ENCODE measurements around the gene FXYD7. TPM values are rescaled to one million over a fixed set of nuclear protein-coding genes. Genes with fewer than 3 reads are reported as not detected.
A peak's percentile ranks its signal among the peaks of the same experiment; 100 is the strongest.

The FXYD7 gene
- total RNA-seq, 2 experiments from 2014 or later = 4.5 to 5.0 TPM

- Mint-ChIP-seq H3K27ac (no peak overlapping the region), H3K4me3 (no peak overlapping the region), H3K36me3 (ENCODE audit: low read depth) (no peaks in the 10 kb centered on the region), H3K27me3 (peaks cover 5% of the 10 kb centered on the region), H3K4me1 (peaks cover 5% of the 10 kb centered on the region), H3K9me3 (no peaks in the 10 kb centered on the region)
- CTCF ChIA-PET = interaction anchor here (0.5 to 2.4 kb wide), 3 partner anchors 9 to 100 kb away, joined by 3 to 6 read pairs (median 6); no protein-coding TSS in a partner anchor
- POLR2A ChIA-PET = no interaction called here
- no peak for DNase-seq
These were observed 26.8 kb upstream of the FXYD7 start for GRCh38 chr19:35116072-35116801.

GRCh38 chr19:35117116-35117515, 25.9 kb upstream of the FXYD7 start:
- H3K36me3 Mint-ChIP-seq (ENCODE audit: low read depth) = no peaks in the 10 kb centered on the region
- ChIA-PET CTCF (interaction anchor here (0.5 to 1.5 kb wide), 4 partner anchors 50 to 101 kb away, joined by 3 to 6 read pairs (median 5); no protein-coding TSS in a partner anchor), POLR2A (no interaction called here)
- peaks cover 5% of the 10 kb centered on the region for H3K27me3 Mint-ChIP-seq
- no peaks in the 10 kb centered on the region for H3K9me3 Mint-ChIP-seq
- no peak for DNase-seq
- H3K27ac Mint-ChIP-seq = no peak overlapping the region
- peaks cover 8% of the 10 kb centered on the region for H3K4me1 Mint-ChIP-seq
- H3K4me3 Mint-ChIP-seq = no peak overlapping the region

- CTCF ChIA-PET = interaction anchor here (0.6 to 1.5 kb wide), 3 partner anchors 21 to 73 kb away, joined by 3 to 5 read pairs (median 5); no protein-coding TSS in a partner anchor
- peaks cover 5% of the 10 kb centered on the region for H3K27me3 Mint-ChIP-seq
- no peaks in the 10 kb centered on the region for H3K9me3 Mint-ChIP-seq
- H3K4me3 Mint-ChIP-seq = no peak overlapping the region
- H3K4me1 Mint-ChIP-seq = peaks cover 8% of the 10 kb centered on the region
- H3K27ac Mint-ChIP-seq = no peak overlapping the region
- DNase-seq = no peak
- H3K36me3 Mint-ChIP-seq (ENCODE audit: low read depth) = no peaks in the 10 kb centered on the region
- POLR2A ChIA-PET = no interaction called here
These were observed 25.3 kb upstream of the FXYD7 start for GRCh38 chr19:35117799-35118198.

DNA sequence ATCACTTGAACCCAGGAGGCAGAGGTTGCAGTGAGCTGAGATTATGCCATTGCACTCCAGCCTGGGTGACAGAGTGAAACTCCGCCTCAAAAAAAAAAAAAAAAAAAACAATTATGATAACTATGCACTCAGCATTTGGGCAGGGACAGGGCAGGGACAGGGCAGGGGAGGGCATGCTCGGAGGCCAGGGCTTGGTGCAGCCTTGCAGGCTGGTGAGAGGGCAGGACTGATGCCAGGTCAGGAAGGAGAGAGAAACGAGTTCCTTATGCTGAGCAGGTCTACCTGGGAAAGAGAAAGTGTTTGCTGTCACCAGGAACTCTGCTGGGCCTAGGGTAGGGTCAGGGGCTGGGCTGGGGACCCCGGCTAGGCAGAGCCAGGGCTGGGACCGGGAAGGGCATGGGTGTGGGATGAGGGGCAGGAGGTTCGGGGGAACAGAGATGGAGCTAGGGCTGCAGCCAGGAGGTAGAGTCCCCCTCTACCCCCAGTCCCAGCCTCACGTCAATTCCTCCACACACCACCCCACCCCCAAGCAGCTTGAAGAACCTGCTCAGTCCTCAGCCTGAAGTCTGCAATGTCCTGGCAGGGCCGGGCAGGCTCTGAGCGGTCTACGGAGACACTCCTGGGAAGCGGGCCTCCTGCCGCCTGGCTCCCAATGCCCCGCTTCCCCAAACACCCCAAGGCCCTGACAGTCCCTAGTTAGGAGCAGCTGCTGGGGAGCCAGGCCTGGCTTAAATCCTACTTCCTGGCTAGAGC, 24.6 kb upstream of the FXYD7 start:
- CTCF ChIA-PET = interaction anchor here (0.6 to 1.8 kb wide), 4 partner anchors 17 to 105 kb away, joined by 3 to 8 read pairs (median 4); partner anchors contain the start of gene LGI4
- no peaks in the 10 kb centered on the region for H3K36me3 Mint-ChIP-seq (ENCODE audit: low read depth)
- no peak for DNase-seq
- H3K9me3 Mint-ChIP-seq = no peaks in the 10 kb centered on the region
- H3K4me3 Mint-ChIP-seq = no peak overlapping the region
- H3K27me3 Mint-ChIP-seq = peaks cover 5% of the 10 kb centered on the region
- no peak overlapping the region for H3K27ac Mint-ChIP-seq
- POLR2A ChIA-PET = no interaction called here
- H3K4me1 Mint-ChIP-seq = peaks cover 8% of the 10 kb centered on the region

DNA sequence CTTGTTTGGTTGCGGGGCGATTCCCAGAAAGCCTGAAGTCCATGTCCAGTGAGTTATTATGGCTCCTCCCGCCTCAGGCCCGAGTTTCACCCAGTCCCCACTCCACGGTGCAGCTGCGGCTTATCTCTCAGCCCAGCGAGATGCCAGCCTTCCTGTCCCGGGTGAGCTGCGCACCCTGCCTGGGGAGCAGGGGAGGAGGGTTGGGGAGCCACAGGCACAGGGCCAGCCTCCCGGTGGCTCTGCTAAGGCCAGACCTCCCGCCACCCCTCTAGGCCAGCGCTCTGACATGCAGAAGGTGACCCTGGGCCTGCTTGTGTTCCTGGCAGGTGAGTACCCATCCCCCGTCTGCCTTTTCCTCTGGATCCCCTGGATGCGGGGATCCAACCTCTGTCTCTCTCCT, 24.0 kb upstream of the FXYD7 start:
- Mint-ChIP-seq H3K36me3 (ENCODE audit: low read depth) (no peaks in the 10 kb centered on the region), H3K9me3 (no peaks in the 10 kb centered on the region), H3K4me3 (no peak overlapping the region), H3K4me1 (peaks cover 11% of the 10 kb centered on the region), H3K27ac (no peak overlapping the region), H3K27me3 (peaks cover 5% of the 10 kb centered on the region)
- ChIA-PET CTCF (interaction anchor here (0.7 to 1.8 kb wide), 2 partner anchors 17 to 104 kb away, joined by 3 to 8 read pairs; partner anchors contain the start of gene LGI4), POLR2A (no interaction called here)
- no peak for DNase-seq

- CTCF ChIA-PET = interaction anchor here (1.8 kb wide), 1 partner anchor 16 kb away, joined by 8 read pairs; the partner anchor contains the start of gene LGI4
- no peak overlapping the region for H3K27ac Mint-ChIP-seq
- POLR2A ChIA-PET = no interaction called here
These were observed 23.4 kb upstream of the FXYD7 start for GRCh38 chr19:35119578-35120155.

DNA sequence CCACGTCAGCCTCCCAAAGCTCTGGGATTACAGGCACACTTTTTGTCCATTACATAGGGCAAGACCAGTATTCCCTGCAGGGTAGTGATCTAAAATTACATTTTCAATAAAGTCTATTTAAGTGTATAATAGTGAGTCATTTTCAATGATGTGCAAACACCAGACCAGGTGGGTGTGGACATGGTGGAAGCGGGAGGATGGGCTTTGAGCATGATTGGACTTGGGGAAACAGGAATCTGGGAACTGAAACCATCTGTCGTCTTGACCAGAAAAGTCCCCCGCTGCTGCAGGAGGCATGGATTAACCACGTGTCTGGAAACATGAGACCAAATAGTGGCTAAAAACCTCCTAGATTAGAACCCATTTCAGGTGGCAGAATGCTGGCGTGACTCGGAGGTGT, 22.6 kb upstream of the FXYD7 start:
- Mint-ChIP-seq H3K9me3 (no peaks in the 10 kb centered on the region), H3K27me3 (peaks cover 5% of the 10 kb centered on the region), H3K4me1 (peaks cover 14% of the 10 kb centered on the region), H3K4me3 (no peak overlapping the region), H3K36me3 (ENCODE audit: low read depth) (no peaks in the 10 kb centered on the region), H3K27ac (no peak overlapping the region)
- DNase-seq = no peak
- ChIA-PET CTCF (interaction anchor here (1.8 kb wide), 1 partner anchor 15 kb away, joined by 8 read pairs; the partner anchor contains the start of gene LGI4), POLR2A (no interaction called here)

More at GRCh38 chr19:35119578-35120155, 23.4 kb upstream of the FXYD7 start:
- no peaks in the 10 kb centered on the region for H3K36me3 Mint-ChIP-seq (ENCODE audit: low read depth)
- no peaks in the 10 kb centered on the region for H3K9me3 Mint-ChIP-seq
- H3K4me3 Mint-ChIP-seq = no peak overlapping the region
- DNase-seq = no peak
- H3K4me1 Mint-ChIP-seq = peaks cover 14% of the 10 kb centered on the region
- H3K27me3 Mint-ChIP-seq = peaks cover 5% of the 10 kb centered on the region

DNA sequence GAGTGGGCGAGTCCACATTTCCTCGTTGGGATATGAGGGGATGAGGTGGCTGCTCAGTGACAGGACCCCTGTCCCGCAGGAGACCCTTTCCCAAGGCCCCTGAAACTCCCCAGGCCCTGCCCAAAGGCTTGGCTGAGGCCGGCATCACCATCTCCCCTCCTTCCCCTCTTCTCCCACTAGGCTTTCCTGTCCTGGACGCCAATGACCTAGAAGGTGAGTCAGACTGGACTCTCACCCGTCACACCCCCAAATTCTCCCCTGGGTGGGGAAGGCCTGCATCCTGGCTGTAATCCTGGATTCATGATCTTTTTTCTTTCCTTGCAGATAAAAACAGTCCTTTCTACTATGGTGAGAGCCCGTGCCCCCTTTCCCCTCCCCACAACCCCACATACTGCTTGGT, 22.2 kb upstream of the FXYD7 start:
- Mint-ChIP-seq H3K4me3 (no peak overlapping the region), H3K9me3 (no peaks in the 10 kb centered on the region)
- DNase-seq = no peak

DNA sequence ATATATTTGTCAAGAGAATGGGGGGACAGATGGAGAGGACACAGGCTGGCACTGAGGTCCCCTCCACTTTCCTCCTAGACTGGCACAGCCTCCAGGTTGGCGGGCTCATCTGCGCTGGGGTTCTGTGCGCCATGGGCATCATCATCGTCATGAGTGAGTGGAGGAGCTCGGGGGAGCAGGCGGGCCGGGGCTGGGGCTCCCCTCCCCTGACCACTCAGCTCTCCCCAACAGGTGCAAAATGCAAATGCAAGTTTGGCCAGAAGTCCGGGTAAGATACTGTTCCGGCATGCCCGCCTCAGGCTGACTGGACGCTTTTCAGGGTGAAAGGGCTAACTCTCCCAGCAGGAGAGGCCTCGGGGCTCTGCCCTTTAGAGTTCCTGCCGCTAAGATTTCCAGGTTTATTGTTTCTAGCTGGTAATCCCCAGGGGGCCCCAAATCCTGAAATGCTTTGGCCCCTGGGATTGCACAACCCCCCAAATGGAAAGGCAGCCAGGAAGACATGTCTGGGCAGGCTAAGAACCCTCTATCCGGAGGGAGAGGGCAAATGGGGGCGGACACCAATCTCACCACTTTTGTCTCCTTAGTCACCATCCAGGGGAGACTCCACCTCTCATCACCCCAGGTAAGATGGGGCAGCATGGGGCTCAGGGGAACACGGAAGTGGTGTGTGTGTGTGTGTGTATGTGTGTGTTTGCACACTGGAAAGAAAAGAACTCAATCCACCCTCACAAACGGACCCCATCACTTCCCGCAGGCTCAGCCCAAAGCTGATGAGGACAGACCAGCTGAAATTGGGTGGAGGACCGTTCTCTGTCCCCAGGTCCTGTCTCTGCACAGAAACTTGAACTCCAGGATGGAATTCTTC, 20.1 kb upstream of the FXYD7 start:
- no peak for DNase-seq
- peaks cover 16% of the 10 kb centered on the region for H3K4me1 Mint-ChIP-seq
- POLR2A ChIA-PET = no interaction called here
- no peaks in the 10 kb centered on the region for H3K27me3 Mint-ChIP-seq
- CTCF ChIA-PET = interaction anchor here (4.9 kb wide), 1 partner anchor 13 kb away, joined by 28 read pairs; the partner anchor contains the start of gene LGI4
- H3K27ac Mint-ChIP-seq = no peak overlapping the region
- no peak overlapping the region for H3K4me3 Mint-ChIP-seq
- no peaks in the 10 kb centered on the region for H3K9me3 Mint-ChIP-seq
- no peaks in the 10 kb centered on the region for H3K36me3 Mint-ChIP-seq (ENCODE audit: low read depth)

More for the DNA sequence above, 22.2 kb upstream of the FXYD7 start:
- H3K27me3 Mint-ChIP-seq = peaks cover 5% of the 10 kb centered on the region
- no peak overlapping the region for H3K27ac Mint-ChIP-seq
- POLR2A ChIA-PET = no interaction called here
- CTCF ChIA-PET = interaction anchor here (0.6 kb wide), 1 partner anchor 92 kb away, joined by 3 read pairs; no protein-coding TSS in a partner anchor
- no peaks in the 10 kb centered on the region for H3K36me3 Mint-ChIP-seq (ENCODE audit: low read depth)
- peaks cover 16% of the 10 kb centered on the region for H3K4me1 Mint-ChIP-seq

GRCh38 chr19:35123573-35123972, 19.5 kb upstream of the FXYD7 start:
- Mint-ChIP-seq H3K27me3 (no peaks in the 10 kb centered on the region), H3K4me1 (peaks cover 16% of the 10 kb centered on the region), H3K27ac (no peak overlapping the region), H3K4me3 (no peak overlapping the region), H3K9me3 (no peaks in the 10 kb centered on the region), H3K36me3 (ENCODE audit: low read depth) (no peaks in the 10 kb centered on the region)
- CTCF ChIA-PET = interaction anchor here (1.0 to 4.9 kb wide), 2 partner anchors 12 to 31 kb away, joined by 4 to 28 read pairs; partner anchors contain the start of genes FXYD5 and LGI4
- POLR2A ChIA-PET = no interaction called here
- DNase-seq = no peak

DNA sequence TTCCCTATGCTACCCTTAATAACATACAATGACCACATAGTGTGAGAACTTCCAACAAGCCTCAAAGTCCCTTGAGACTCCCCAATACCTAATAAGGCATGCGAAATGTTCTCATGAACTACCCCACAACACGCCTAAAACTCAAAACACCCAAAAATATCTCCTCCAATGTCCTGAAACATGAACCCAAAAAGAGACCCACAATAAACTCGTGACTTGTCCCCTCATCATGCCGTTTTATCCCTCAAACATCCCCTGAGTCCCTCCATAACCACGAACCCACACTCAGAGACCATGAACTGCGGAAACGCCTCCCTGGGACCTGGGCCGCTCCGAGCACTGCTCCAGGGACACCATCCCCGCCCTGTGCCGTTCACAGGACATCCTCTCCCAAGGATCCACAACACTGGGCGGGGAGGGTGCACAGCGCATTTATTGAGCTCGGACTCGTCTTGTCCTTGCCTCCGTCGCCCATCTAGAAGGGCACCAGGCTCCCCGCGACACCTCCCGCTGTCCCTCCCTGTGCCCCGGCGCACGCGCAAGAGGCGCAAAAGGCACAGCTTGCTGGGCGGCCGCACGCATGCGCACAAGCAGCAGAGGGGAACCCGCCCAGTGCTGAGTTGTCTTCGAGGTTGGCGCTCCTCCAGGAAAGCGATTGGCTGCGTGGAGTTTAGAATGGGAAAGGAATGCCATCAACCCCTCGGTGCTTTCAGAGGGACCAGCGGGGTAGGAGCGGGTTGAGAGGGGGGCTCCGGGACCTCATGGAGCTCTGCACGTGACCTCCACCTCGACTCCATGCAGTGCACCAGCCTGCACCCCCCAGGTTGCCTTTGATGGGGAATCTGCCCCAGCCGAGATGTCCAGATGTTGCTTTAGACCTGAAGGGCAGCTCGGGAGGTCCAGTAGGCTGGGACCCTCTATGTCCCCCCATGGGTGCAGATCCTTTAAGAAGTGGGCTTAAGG, 18.7 kb upstream of the FXYD7 start:
- ChIA-PET CTCF (interaction anchor here (1.0 to 4.9 kb wide), 4 partner anchors 11 to 30 kb away, joined by 3 to 28 read pairs (median 4); partner anchors contain the start of genes FXYD5 and LGI4), POLR2A (no interaction called here)
- Mint-ChIP-seq H3K27me3 (no peaks in the 10 kb centered on the region), H3K4me3 (peak overlapping the region; percentile 55), H3K27ac (peak overlapping the region; percentile 66), H3K4me1 (peaks cover 16% of the 10 kb centered on the region), H3K36me3 (ENCODE audit: low read depth) (no peaks in the 10 kb centered on the region), H3K9me3 (no peaks in the 10 kb centered on the region)
- peak; percentile 86 for DNase-seq

Measured in activated CD4-positive, alpha-beta T cell treated with anti-CD3 and anti-CD28 coated beads, Interleukin-2, amount 10 ng/mL, durations not matched to agents 7 days and 5 days (primary cell).